Endothelial cell of umbilical vein (primary cell): ENCODE measurements around the gene FTO. TPM values are rescaled to one million over a fixed set of nuclear protein-coding genes. Genes with fewer than 3 reads are reported as not detected.

Source experiments
- BruUV-seq: library from RNA; stranded (reverse); fragments of 400-500 nt; replicated peaks from 2 replicates; lab custom pipeline; 2021; lab: Mats Ljungman, UMichigan
- CTCF ChIA-PET: fragments of 300-600, 350-600 bp; sonication (Branson Sonifier 250); formaldehyde crosslinking; loops from one replicate; lab custom pipeline; 2021; ENCODE audit warnings: antibody characterized with exemption, inconsistent platforms; lab: Charles Lee
- POLR2A ChIA-PET: fragments of 300-600, 350-600 bp; sonication (Branson Sonifier 250); formaldehyde crosslinking; loops from one replicate; lab custom pipeline; 2021; ENCODE audit warnings: antibody characterized with exemption, inconsistent platforms; lab: Charles Lee
- DNase-seq: peaks from one replicate; pipeline ENCODE4 v3.0.0-alpha.2; 2011; ENCODE audit warnings: low read depth, low spot score
- FAIRE-seq: peaks from 2 replicates; lab custom pipeline; 2011; peaks lifted over from hg19 to GRCh38; lab: Jason Lieb, UNC
- H2AFZ ChIP-seq: 2 replicates; pipeline ENCODE4 v1.6.0; 2012; ENCODE audit warnings: low read depth, low read length, control low read depth, inconsistent platforms
- H3K27ac ChIP-seq: 2 replicates; pipeline ENCODE4 v1.5.1; 2011; ENCODE audit warnings: low read depth, mild to moderate bottlenecking, control low read depth, low read length, moderate library complexity; ENCODE audit not compliant: insufficient read depth
- H3K27me3 ChIP-seq, 2 experiments: 2 replicates each; pipeline versions ENCODE4 v1.6.0 to v1.6.1; 2011; ENCODE audit warnings: low read length in 2 of 2, mixed read lengths in 1 of 2; ENCODE audit not compliant: control insufficient read depth in 2 of 2, insufficient read depth in 2 of 2
- H3K36me3 ChIP-seq, 2 experiments: 2 replicates in 1 of 2; 3 replicates in 1 of 2; pipeline ENCODE4 v1.5.1; 2011; ENCODE audit warnings: low read length in 2 of 2, mild to moderate bottlenecking in 1 of 2, moderate library complexity in 1 of 2; ENCODE audit not compliant: control insufficient read depth in 2 of 2, insufficient read depth in 2 of 2; ENCODE audit errors: extremely low read depth in 1 of 2
- H3K4me1 ChIP-seq: 3 replicates; pipeline ENCODE4 v1.5.1; 2011; ENCODE audit warnings: mild to moderate bottlenecking, low read length; ENCODE audit not compliant: control insufficient read depth, insufficient read depth; ENCODE audit errors: extremely low read depth
- H3K4me2 ChIP-seq: 2 replicates; pipeline ENCODE4 v1.6.1; 2011; ENCODE audit warnings: low read length, control low read depth, mixed read lengths; ENCODE audit not compliant: insufficient read depth
- H3K4me3 ChIP-seq, 3 experiments: fragments of 200-600 bp in 1 of 3; sonication (generic), shearing (Covaris generic) in 1 of 3; replicated peaks in 1 of 3; 2 replicates each; pipeline ENCODE4 v1.5.1; 2011 to 2016; ENCODE audit warnings: control low read depth in 3 of 3, low read length in 3 of 3, mild to moderate bottlenecking in 2 of 3, inconsistent platforms in 1 of 3, low read depth in 1 of 3, moderate library complexity in 1 of 3; ENCODE audit not compliant: insufficient read depth in 1 of 3
- H3K79me2 ChIP-seq: 2 replicates; pipeline ENCODE4 v1.6.0; 2012; ENCODE audit warnings: low read length, inconsistent platforms; ENCODE audit not compliant: control insufficient read depth, insufficient read depth
- H3K9ac ChIP-seq: replicated peaks from 2 replicates; pipeline ENCODE3; 2011; ENCODE audit warnings: low read length, control low read depth; ENCODE audit not compliant: insufficient read depth; ENCODE audit errors: extremely low read depth
- H3K9me1 ChIP-seq: replicated peaks from 3 replicates; pipeline ENCODE4 v1.6.0; 2011; ENCODE audit warnings: mild to moderate bottlenecking, low read length; ENCODE audit not compliant: control insufficient read depth, insufficient read depth; ENCODE audit errors: extremely low read depth
- H3K9me3 ChIP-seq: replicated peaks from 2 replicates; pipeline ENCODE4 v1.5.1; 2012; ENCODE audit warnings: low read length, inconsistent platforms; ENCODE audit not compliant: control insufficient read depth, insufficient read depth
- H4K20me1 ChIP-seq: replicated peaks from 2 replicates; pipeline ENCODE3; 2011; ENCODE audit warnings: mild to moderate bottlenecking, low read length; ENCODE audit not compliant: control insufficient read depth, insufficient read depth; ENCODE audit errors: extremely low read depth
- POLR2A ChIP-seq: IDR thresholded peaks from 2 replicates; pipeline ENCODE4 v1.6.1; 2012; ENCODE audit warnings: low read depth, mild to moderate bottlenecking, control low read depth, low read length
- POLR2AphosphoS5 ChIP-seq: IDR thresholded peaks from 2 replicates; pipeline ENCODE4 v1.6.1; 2012; ENCODE audit warnings: low read depth, mild to moderate bottlenecking, control low read depth, low read length, moderate library complexity; ENCODE audit not compliant: insufficient read depth
- dilution Hi-C: fragments of 300-500 bp; cut with MboI; formaldehyde crosslinking; loops from one replicate; pipeline ENCODE4 v1.15.0; 2019; ENCODE audit warnings: low sequenced_read_pairs; ENCODE audit not compliant: extremely low pct_ligation_motif_present
- intact Hi-C: fragments of 100-400 bp; cut with micrococcal nuclease; formaldehyde crosslinking; loops from one replicate; pipeline ENCODE4 v1.10.0; 2022
- polyA plus RNA-seq, 4 experiments: library from polyadenylated mRNA; depleted of rRNA in 3 of 4; stranded (reverse) in 3 of 4; unstranded in 1 of 4; fragments of >200 nt; gene quantifications; 2 replicates each; pipeline versions ENCODE4 v1.2.1 to v1.2.3, GENCODE V29; 2011 to 2012; ENCODE audit warnings: missing spikeins in 1 of 4
- total RNA-seq: library from RNA; stranded (reverse); gene quantifications from 2 replicates; pipeline ENCODE4 v1.2.3, GENCODE V29; 2021
- TF ChIP-seq, protein P1 (sequence below), 2 donors: IDR thresholded peaks; 1 replicate in 1 of 2; 2 replicates in 1 of 2; pipeline ENCODE4 v1.5.1; 2011; ENCODE audit warnings: low read length in 2 of 2, mild to moderate bottlenecking in 2 of 2, moderate library complexity in 2 of 2, control low read depth in 1 of 2, inconsistent platforms in 1 of 2, low read depth in 1 of 2; ENCODE audit not compliant: insufficient read depth in 1 of 2; ENCODE audit errors: extremely low read depth in 1 of 2

The FTO gene
- total and polyA plus RNA-seq, 2 donors (not counting 3 experiments of a cell fraction or from before 2014, with no cell fraction given), result 48.6 to 87.1 TPM

DNA sequence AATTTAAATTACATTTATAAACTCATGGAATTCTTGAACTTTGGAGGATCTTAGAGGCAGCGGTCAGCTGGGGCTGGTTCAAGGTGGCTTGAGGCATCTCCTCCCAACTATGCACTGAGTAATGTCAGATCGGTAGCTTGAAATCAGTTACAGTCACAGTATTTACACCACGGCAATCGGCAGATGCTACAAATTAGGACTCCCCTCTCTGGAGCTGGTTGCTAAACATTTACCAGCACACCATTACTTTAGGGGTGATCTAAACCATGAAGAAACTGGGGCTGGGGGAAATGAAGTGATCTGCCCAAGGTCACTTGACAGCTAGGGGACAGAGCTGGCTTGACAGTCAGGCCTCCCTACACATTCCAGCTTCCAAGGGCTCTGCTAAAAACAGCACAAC, 445.0 kb downstream of the FTO start:
- CTCF ChIA-PET, result no interaction called here
- Histone ChIP-seq H3K9me1 (no peaks in the 10 kb centered on the region), H3K36me3 (no peaks in the 10 kb centered on the region), H3K4me2 (no peak overlapping the region), H3K9ac (no peak overlapping the region), H4K20me1 (no peaks in the 10 kb centered on the region), H3K4me3 (no peak overlapping the region), H3K27me3 (peaks cover 2 to 6% of the 10 kb centered on the region in 2 experiments), H3K9me3 (no peaks in the 10 kb centered on the region), H3K27ac (no peak overlapping the region), H3K79me2 (no peaks in the 10 kb centered on the region), H3K4me1 (no peaks in the 10 kb centered on the region), H2AFZ (no peak overlapping the region)
- intact Hi-C loops (no loop called here), dilution Hi-C loops (no loop called here)
- BruUV-seq, result no TSS peak
- FAIRE-seq (no peak), DNase-seq (no peak)
- no peak for TF ChIP-seq POLR2A
- no peak for TF ChIP-seq POLR2AphosphoS5
- POLR2A ChIA-PET, result no interaction called here

DNA sequence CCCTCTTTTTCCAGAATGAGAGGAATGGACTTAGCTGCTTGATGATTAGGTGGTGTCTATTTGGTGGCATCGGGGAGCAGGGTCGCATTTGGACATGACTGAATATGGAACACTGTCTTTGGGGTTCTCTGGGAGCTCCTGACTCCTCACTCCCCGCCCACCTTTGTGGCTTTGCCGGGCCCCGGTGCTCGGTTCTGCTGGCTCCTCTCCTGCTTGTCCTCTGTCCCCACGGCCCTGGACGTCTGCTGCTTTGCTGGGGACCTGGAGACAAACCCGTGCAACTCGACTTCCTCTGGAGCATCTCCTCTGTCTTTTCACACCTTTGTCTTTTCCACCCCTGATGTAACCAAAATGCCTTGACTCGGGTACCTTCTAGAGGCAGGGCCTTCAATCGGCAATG, 446.9 kb downstream of the FTO start:
- CTCF ChIA-PET, result interaction anchor here (1.0 kb wide), 1 partner anchor 8 kb away, joined by 3 read pairs; no protein-coding TSS in a partner anchor
- no peak overlapping the region for H3K4me3 ChIP-seq
- no peaks in the 10 kb centered on the region for H3K9me1 ChIP-seq
- no peak for FAIRE-seq
- H3K4me1 ChIP-seq, result no peaks in the 10 kb centered on the region
- H3K9ac ChIP-seq, result no peak overlapping the region
- H3K27ac ChIP-seq, result no peak overlapping the region
- POLR2A ChIA-PET, result no interaction called here
- no peaks in the 10 kb centered on the region for H4K20me1 ChIP-seq
- H3K79me2 ChIP-seq, result no peaks in the 10 kb centered on the region
- H3K4me2 ChIP-seq, result no peak overlapping the region
- no peaks in the 10 kb centered on the region for H3K36me3 ChIP-seq
- no peak for DNase-seq
- no TSS peak for BruUV-seq
- intact Hi-C loops, result no loop called here
- peaks cover 2 to 6% of the 10 kb centered on the region in 2 experiments for H3K27me3 ChIP-seq
- H2AFZ ChIP-seq, result no peak overlapping the region
- H3K9me3 ChIP-seq, result no peaks in the 10 kb centered on the region
- TF ChIP-seq, protein P1, sequence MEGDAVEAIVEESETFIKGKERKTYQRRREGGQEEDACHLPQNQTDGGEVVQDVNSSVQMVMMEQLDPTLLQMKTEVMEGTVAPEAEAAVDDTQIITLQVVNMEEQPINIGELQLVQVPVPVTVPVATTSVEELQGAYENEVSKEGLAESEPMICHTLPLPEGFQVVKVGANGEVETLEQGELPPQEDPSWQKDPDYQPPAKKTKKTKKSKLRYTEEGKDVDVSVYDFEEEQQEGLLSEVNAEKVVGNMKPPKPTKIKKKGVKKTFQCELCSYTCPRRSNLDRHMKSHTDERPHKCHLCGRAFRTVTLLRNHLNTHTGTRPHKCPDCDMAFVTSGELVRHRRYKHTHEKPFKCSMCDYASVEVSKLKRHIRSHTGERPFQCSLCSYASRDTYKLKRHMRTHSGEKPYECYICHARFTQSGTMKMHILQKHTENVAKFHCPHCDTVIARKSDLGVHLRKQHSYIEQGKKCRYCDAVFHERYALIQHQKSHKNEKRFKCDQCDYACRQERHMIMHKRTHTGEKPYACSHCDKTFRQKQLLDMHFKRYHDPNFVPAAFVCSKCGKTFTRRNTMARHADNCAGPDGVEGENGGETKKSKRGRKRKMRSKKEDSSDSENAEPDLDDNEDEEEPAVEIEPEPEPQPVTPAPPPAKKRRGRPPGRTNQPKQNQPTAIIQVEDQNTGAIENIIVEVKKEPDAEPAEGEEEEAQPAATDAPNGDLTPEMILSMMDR (IDR thresholded peaks at IDR 0.05; ENCODE audit: extremely low read depth in 1 of 2, insufficient read depth in 1 of 2, low read depth in 1 of 2, low read length in 2 of 2), result no peak
- dilution Hi-C loops, result no loop called here
